Medulla oblongata (tissue), 1 donor: ENCODE data around the gene C1orf21.

Experiments used
- DNase-seq: peaks from one replicate; pipeline ENCODE4 v3.0.0-alpha.2; 2015; ENCODE audit errors: extremely low spot score

The C1orf21 gene

GRCh38 chr1:184445997-184446396 lies 59.2 kb downstream of the C1orf21 start:
- DNase-seq = no peak

DNA sequence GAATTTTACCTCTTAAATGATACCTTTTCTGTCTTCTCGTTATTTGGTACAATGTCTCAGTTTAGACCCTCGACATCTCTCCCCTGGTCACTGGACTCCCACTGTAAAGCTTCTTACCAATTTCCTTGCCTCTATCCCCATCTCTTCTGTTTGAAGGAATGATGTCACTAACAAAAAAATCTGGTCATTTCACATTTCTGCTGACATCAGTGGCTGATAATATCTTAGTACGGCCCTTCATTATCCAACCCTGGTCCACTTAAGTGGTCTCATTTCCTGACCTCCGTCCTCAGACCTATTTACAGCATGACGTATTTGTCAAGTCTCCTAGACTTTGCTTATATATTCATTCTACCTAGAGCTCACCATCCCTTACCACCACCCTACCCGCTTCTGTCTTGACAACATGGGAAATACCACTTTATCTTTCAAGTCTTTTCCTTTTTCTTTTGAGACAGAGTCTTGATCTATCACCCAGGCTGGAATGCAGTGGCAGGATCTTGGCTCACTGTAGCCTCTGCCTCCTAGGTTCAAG lies 60.9 kb downstream of the C1orf21 start:
- DNase-seq = no peak

DNA sequence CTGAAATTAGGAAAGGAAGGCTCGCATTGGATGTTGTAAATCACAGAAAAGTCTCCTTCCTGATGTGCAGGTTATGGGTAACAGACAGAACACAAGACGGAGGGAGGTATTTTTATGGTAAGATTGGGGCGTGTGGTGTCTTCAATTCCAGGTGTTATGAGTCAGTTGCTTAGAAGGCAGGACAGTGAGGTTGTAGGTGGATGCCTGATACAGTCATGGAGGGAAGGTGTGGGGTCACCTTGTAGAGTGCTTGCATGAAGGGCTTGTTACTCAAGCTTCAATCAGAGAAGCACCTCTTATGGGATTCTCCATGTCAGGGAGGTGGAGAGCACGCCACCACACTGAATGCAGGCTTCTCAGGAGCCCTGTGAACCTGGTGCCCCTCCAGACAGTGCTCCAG lies 63.1 kb downstream of the C1orf21 start:
- DNase-seq = no peak

- no peak for DNase-seq
Measured at GRCh38 chr1:184455786-184456185, 69.0 kb downstream of the C1orf21 start.

DNA sequence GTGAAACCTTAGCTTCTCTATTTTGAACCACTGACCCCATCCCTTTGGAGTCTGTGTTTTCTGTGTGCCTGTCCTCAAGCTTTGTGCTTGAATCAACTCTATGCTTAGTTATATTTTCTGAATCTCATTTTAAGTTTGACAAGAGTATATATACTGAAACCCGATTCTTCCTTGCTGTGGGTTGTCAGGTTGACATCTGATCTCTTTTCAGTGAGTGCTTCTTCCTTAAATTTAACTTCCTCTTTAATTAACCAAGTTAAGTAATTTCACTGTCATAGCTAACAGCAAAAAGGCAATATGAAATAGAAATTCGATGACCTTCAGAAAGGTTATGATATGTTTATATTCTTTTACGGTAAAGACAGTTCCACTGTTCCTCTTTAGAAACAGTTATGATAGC lies 69.4 kb downstream of the C1orf21 start:
- no peak for DNase-seq

GRCh38 chr1:184457500-184457899 lies 70.7 kb downstream of the C1orf21 start:
- peak; percentile 26 for DNase-seq

GRCh38 chr1:184461321-184461720 lies 74.5 kb downstream of the C1orf21 start:
- no peak for DNase-seq

DNA sequence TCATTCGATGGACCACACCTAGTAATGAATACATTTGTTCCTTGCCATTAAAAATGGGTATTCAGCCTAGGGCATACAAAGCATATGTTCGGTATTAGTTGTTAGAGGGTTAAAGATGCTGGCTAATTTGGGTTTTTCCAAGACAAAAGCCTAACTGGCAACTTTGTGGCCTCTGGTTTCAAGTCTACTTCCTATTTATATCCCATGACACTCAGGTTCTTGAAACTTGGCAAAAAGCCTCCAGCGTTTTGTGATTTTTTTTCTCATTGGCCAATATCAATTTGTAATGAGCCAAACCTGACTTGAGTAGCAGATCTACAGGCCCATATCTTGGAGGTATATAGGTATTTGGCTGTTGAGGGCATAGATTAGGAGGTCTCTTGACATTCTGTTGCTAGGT lies 75.3 kb downstream of the C1orf21 start:
- DNase-seq = no peak

DNA sequence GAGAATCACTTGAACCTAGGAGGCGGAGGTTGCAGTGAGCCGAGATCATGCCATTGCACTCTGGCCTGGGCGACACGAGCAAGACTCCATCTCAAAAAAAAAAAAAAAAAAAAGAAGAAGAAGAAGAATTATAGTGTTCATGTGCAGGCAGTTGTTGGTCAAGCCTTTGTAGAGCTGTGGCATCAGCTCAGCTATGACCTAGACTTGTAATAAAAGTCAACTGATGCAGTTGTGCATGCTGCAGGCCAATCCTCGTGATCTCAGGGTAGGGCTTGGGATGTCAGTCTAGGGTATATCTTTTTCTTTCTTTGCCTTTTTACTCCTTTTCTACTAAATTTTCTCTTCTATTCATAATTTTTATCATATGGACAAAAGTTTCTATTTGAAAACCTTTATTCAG lies 76.2 kb downstream of the C1orf21 start:
- DNase-seq = no peak

DNA sequence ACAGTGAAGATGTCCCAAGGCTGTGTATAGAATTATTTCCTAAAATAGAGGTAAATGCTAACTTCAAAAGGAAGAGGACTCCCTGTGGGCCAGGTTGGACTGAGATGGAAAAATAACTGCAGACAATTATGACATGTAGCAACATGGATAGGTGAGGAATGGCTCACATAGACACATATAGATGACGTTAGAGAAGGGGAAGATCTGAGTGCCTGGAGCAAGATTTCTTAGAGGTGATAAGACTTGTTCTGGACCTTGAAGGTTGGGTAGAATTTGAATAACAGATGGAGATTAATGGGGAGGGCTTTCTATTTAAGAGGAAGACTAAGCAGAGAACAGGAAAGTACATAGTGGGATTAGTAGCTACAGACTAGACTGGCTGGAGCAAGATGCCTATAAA lies 76.9 kb downstream of the C1orf21 start:
- no peak for DNase-seq

DNA sequence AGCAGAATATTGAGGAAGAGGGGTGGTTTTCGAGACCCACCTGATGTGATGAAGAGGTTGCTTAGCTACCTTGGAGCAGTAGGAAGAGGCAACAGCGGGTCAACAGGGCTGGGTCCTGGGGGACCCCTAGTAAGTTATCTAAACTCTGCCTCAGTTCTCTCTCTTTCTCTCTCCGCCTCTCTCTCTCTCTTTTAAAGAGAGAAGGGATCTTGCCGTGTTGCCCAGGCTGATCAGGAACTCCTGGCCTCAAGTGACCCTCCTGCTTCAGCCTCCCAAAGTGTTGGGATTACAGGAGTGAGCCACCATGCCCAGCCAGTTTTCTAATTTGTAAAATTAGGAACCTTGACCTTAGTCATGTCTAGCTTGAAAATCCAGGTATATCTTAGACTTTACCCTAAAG lies 77.9 kb downstream of the C1orf21 start:
- DNase-seq = no peak

- DNase-seq = no peak
Measured at GRCh38 chr1:184465489-184466146, 78.8 kb downstream of the C1orf21 start.

- no peak for DNase-seq
Measured at GRCh38 chr1:184467295-184467694, 80.5 kb downstream of the C1orf21 start.

GRCh38 chr1:184469396-184469795 lies 82.6 kb downstream of the C1orf21 start:
- no peak for DNase-seq

DNA sequence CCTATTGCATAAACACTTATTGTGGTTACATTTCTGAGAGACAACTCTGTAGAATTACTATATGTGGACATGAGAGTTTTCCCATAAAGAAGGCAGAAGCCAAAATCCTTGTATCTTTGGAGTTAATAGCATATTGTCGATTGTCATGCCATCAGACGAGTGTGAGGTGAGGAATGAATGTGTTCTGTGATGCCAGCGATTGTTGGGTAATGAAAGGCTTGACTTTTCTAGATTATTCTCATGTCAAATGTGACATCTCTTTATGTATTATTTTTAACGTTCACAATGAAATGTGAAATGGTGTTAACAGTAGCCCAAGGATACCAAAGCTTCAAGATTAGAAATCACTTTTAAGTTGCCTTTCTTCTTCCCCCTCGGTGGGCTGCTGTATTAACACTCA lies 84.9 kb downstream of the C1orf21 start:
- no peak for DNase-seq

GRCh38 chr1:184472136-184472535 lies 85.3 kb downstream of the C1orf21 start:
- peak; percentile 27 for DNase-seq

DNA sequence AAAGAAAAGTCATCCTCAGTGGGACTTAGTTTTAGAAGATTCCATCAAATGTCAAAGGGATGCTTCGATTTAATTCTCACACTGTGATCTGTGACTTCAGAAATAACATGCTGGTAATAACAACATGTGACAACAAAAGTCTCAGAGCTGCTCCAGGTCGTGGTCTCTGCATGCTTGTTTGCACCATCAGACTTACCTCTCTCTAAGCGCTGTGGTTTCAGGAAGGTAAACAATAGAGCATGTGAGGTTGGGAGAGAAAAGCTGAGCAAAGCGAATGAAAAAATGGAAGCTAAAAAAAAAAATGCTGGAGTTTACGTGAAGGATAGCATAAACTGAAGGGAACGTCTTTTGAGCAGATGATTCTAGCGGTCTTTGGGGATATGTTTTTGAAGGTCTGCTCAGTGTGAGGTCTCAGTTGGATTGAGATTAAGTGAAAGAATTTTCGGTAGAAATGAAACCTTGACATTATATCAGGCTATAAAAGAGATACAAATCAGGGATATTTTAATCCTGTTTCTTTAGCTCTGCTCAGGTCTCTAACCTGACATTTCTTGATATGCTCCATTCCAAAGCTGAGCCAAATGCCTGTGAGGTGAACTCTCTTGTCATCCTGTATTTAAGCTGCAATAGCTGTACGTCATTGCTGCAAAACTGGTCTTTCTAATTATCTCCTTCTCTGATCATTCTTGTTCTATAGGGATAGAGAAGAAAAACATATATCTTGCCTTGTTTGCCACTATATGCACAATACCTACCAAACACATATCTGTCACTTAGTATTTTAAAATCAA lies 86.5 kb downstream of the C1orf21 start:
- DNase-seq = no peak

GRCh38 chr1:184476187-184476586 lies 89.4 kb downstream of the C1orf21 start:
- DNase-seq = no peak

DNA sequence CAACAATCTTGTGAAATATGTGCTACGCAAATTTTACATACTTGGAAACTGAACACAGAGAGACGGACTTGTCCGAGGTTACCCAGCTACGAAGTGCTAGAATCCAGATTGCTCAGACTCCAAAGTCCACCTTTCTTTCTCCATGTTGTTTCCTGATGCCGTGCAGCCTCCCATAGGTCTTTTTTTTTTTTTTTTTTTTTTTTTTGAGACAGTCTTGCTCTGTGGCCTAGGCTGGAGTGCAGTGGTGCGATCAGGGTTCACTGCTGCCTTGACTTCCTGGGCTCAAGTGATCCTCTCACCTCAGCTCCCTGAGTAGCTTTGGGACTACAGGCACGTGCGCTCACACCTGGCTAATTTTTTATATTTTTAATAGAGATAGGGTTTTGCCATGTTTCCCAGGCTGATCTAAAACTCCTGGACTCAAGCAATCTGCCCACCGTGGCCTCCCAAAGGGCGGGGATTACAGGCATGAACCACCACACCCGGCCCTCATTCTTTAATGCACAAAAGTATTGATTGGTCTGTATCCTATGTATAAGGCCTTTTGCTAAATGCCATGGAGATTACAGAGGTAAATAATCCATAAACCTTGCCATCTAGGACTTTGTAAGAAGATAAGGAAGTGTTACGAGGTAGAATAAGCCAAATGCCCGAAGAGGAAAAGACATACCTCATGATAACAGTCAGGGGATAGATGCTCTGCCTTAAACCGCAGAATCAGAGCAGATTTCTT lies 92.8 kb downstream of the C1orf21 start:
- no peak for DNase-seq

- no peak for DNase-seq
Measured at GRCh38 chr1:184480736-184481135, 93.9 kb downstream of the C1orf21 start.

GRCh38 chr1:184482136-184482535 lies 95.3 kb downstream of the C1orf21 start:
- peak; percentile 85 for DNase-seq

- DNase-seq = peak; percentile 19
Measured at GRCh38 chr1:184483101-184483683, 96.4 kb downstream of the C1orf21 start.
